Measurements from ENCODE around the gene GNAO1.

DNA sequence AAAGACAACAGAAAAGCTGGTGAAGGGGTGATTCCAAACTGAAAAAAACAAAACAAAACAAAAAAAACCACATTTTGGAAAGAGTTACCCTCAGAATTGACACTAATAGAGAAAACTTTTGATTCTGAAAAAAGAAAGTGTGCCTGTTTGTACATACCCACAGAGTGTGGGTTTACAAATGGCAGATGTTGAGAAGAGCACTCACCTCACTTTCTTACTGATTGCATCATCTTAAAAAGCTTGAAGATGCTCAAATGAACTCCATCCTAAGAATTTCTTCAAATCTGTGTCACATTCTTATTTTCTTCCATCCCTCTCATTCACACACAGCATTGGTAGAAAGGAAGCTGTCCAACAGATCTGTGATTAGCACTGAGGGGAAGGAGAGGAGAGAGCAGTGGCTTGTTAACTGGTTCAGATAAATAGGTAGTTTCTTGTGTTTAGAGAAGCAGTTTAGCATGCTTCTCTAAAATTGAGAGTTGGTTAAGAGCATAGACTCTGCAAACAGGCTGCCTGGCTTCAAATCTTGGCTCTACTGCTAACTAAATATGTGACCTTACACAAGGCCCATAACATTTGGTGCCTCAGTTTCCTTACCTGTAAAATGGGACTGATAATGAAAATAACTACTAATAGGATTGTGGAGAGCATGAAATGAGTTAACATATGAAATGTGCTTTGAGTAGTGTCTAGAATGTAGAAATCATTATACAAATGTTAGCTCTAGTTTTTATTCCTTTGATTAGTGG, 6.9 kb downstream of the GNAO1 start:
- TF ChIP-seq, protein P1, sequence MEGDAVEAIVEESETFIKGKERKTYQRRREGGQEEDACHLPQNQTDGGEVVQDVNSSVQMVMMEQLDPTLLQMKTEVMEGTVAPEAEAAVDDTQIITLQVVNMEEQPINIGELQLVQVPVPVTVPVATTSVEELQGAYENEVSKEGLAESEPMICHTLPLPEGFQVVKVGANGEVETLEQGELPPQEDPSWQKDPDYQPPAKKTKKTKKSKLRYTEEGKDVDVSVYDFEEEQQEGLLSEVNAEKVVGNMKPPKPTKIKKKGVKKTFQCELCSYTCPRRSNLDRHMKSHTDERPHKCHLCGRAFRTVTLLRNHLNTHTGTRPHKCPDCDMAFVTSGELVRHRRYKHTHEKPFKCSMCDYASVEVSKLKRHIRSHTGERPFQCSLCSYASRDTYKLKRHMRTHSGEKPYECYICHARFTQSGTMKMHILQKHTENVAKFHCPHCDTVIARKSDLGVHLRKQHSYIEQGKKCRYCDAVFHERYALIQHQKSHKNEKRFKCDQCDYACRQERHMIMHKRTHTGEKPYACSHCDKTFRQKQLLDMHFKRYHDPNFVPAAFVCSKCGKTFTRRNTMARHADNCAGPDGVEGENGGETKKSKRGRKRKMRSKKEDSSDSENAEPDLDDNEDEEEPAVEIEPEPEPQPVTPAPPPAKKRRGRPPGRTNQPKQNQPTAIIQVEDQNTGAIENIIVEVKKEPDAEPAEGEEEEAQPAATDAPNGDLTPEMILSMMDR (IDR thresholded peaks at IDR 0.05): no peak
- TF ChIP-seq POLR2A (IDR thresholded peaks at IDR 0.05): no peak

All from esophagus squamous epithelium (tissue), 4 donors.